Right ventricle myocardium superior (tissue), 1 donor: Measurements from ENCODE around the gene TBL1X. TPM values are rescaled to one million over a fixed set of nuclear protein-coding genes. Genes with fewer than 3 reads are reported as not detected.

ENCODE experiments used
- ATAC-seq: fragments of 200-7000 bp; cut with Tn5 transposase; one replicate; pipeline ENCODE4 v1.9.1; 2020; ENCODE audit warnings: mild to moderate bottlenecking; ENCODE audit not compliant: poor library complexity
- DNase-seq: peaks from one replicate; pipeline ENCODE4 v3.0.0-alpha.2; 2020
- intact Hi-C: fragments of 100-400 bp; cut with DNase I; formaldehyde crosslinking; loops from one replicate; pipeline ENCODE4 v1.11.2; 2022
- total RNA-seq: library from RNA; stranded (reverse); fragmentation: NEBNext Ultra II Directional; extraction: Animal tissue kit (Norgen Biotek cat#: 25700); gene quantifications from one replicate; pipeline ENCODE4 v1.2.1, GENCODE V29; 2021
- donor health status: DM: no; HTN: yes; CAD: no; lungs with severe emphysema.

TBL1X gene
- total RNA-seq, 1 donor from 2014 or later = 10.1 TPM

- intact Hi-C loops = loop anchor here (10.0 kb wide), 1 partner anchor 357 kb away; no protein-coding TSS in a partner anchor
- no peak for ATAC-seq
These were observed 236.9 kb downstream of the TBL1X start for GRCh38 chrX:9701790-9702189.

GRCh38 chrX:9703406-9703805 is 238.5 kb downstream of the TBL1X start:
- ATAC-seq (no peak), DNase-seq (no peak)
- intact Hi-C loops = loop anchor here (10.0 kb wide), 1 partner anchor 359 kb away; no protein-coding TSS in a partner anchor

More at GRCh38 chrX:9701790-9702189, 236.9 kb downstream of the TBL1X start:
- no peak for DNase-seq

- ATAC-seq = no peak
- intact Hi-C loops = loop anchor here (10.0 kb wide), 1 partner anchor 360 kb away; no protein-coding TSS in a partner anchor
- DNase-seq = no peak
These were observed 240.1 kb downstream of the TBL1X start for GRCh38 chrX:9704876-9705465.

GRCh38 chrX:9706421-9706820 is 241.6 kb downstream of the TBL1X start:
- DNase-seq (no peak), ATAC-seq (no peak)
- intact Hi-C loops = loop anchor here (10.0 kb wide), 1 partner anchor 362 kb away; no protein-coding TSS in a partner anchor

- ATAC-seq = no peak
- intact Hi-C loops = loop anchor here (10.0 kb wide), 1 partner anchor 363 kb away; no protein-coding TSS in a partner anchor
These were observed 242.6 kb downstream of the TBL1X start for GRCh38 chrX:9707306-9708033.

GRCh38 chrX:9708086-9708485 is 243.2 kb downstream of the TBL1X start:
- no peak for ATAC-seq
- DNase-seq = no peak
- intact Hi-C loops = loop anchor here (10.0 kb wide), 1 partner anchor 363 kb away; no protein-coding TSS in a partner anchor

More at GRCh38 chrX:9707306-9708033, 242.6 kb downstream of the TBL1X start:
- no peak for DNase-seq

GRCh38 chrX:9708923-9709553 is 244.2 kb downstream of the TBL1X start:
- intact Hi-C loops = loop anchor here (10.0 kb wide), 1 partner anchor 364 kb away; no protein-coding TSS in a partner anchor
- DNase-seq (peak; percentile 82), ATAC-seq (peak; percentile 90)

GRCh38 chrX:9710332-9710731 is 245.5 kb downstream of the TBL1X start:
- intact Hi-C loops = no loop called here
- DNase-seq = no peak
- no peak for ATAC-seq

GRCh38 chrX:9717376-9717775 is 252.5 kb downstream of the TBL1X start:
- intact Hi-C loops = no loop called here
- ATAC-seq (no peak), DNase-seq (no peak)

GRCh38 chrX:9724711-9725110 is 259.9 kb downstream of the TBL1X start:
- ATAC-seq = no peak
- DNase-seq = no peak
- intact Hi-C loops = no loop called here

- intact Hi-C loops = no loop called here
- ATAC-seq = no peak
- no peak for DNase-seq
These were observed 263.4 kb downstream of the TBL1X start for GRCh38 chrX:9728261-9728660.

GRCh38 chrX:9729171-9729885 is 264.5 kb downstream of the TBL1X start:
- intact Hi-C loops = no loop called here
- DNase-seq = no peak
- ATAC-seq = no peak

- intact Hi-C loops = no loop called here
- ATAC-seq = no peak
- DNase-seq = no peak
These were observed 265.2 kb downstream of the TBL1X start for GRCh38 chrX:9730078-9730477.

- ATAC-seq (no peak), DNase-seq (no peak)
- intact Hi-C loops = no loop called here
These were observed 265.9 kb downstream of the TBL1X start for GRCh38 chrX:9730752-9731151.

GRCh38 chrX:9737363-9737762 is 272.5 kb downstream of the TBL1X start:
- intact Hi-C loops = no loop called here
- no peak for DNase-seq
- no peak for ATAC-seq

GRCh38 chrX:9738151-9738550 is 273.3 kb downstream of the TBL1X start:
- intact Hi-C loops = no loop called here
- no peak for DNase-seq
- ATAC-seq = no peak

GRCh38 chrX:9739130-9739529 is 274.3 kb downstream of the TBL1X start:
- intact Hi-C loops = no loop called here
- ATAC-seq = no peak

GRCh38 chrX:9745417-9746115 is 280.7 kb downstream of the TBL1X start:
- DNase-seq (no peak), ATAC-seq (no peak)
- intact Hi-C loops = no loop called here

More at GRCh38 chrX:9739130-9739529, 274.3 kb downstream of the TBL1X start:
- DNase-seq = no peak
